NCI-H774 (cell line): ENCODE results near the gene C2CD4A.

Source experiments
- DNase-seq: peaks from one replicate; lab custom pipeline; 2025; lab: John Stamatoyannopoulos, UW

The C2CD4A gene

DNA sequence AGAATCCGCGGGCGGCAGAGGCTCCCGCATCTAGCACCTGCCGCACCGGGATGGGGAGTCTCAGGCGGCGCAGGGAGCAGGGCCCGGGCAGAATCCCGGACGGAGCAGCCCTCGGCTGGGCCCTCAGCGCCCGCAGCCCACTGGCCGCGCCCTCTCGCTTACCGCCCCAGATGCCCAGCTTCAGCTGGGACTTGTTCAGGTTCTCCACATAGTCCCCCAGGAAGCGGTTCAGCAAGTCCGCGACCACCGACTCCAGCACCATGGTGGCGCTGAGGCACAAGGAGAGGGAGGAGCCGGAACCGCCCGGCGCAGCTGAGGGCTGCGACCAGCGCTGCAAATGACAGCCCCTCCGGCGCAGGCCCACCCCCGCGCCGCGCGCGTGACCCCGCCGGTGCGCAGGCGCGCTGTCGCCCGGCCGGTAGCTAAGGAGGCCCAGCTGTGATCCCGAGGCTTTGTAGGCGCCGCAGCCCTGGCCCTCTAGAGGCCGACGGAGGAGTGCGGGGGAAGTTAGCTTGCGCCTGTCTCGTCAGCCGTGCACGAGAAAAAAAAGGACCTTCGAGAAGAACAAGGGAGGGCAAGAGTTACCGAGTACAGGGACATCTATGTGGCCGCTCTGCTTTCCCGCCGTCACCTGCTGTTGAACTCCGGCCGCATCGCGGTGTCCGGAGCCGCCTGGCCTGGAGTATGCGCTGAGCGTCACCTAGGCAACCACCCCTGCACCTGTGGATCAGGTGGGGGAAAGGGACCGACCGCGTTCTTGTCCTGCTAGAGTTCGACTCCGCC lies 6.5 kb upstream of the C2CD4A start, which contains the start of gene VPS13C:
VPS13C (minus strand) TSS at position 335 of the 783 bp plus-strand sequence; CDS start at position 262, 73 bp downstream.
- DNase-seq: peak; percentile 93

DNA sequence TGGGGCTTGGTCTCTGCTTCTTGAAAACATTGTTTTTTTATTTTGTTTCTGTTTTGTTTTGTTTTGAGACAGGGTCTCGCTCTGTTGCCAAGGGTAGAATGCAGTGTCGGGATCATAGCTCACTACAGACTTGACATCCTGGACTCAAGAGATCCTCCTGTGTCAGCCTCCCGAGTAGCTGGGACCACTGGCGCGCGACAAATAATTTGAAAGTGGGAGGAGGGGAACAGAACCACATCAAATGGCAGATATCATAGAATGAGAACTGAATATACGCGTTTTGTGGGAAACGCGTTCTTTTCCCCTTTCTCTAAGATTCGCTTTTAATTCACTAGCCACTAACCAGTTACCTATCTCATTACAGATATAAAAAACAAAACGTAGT lies 5.9 kb upstream of the C2CD4A start:
- no peak for DNase-seq

GRCh38 chr15:62063825-62064635 lies 2.7 kb upstream of the C2CD4A start:
- DNase-seq: no peak

DNA sequence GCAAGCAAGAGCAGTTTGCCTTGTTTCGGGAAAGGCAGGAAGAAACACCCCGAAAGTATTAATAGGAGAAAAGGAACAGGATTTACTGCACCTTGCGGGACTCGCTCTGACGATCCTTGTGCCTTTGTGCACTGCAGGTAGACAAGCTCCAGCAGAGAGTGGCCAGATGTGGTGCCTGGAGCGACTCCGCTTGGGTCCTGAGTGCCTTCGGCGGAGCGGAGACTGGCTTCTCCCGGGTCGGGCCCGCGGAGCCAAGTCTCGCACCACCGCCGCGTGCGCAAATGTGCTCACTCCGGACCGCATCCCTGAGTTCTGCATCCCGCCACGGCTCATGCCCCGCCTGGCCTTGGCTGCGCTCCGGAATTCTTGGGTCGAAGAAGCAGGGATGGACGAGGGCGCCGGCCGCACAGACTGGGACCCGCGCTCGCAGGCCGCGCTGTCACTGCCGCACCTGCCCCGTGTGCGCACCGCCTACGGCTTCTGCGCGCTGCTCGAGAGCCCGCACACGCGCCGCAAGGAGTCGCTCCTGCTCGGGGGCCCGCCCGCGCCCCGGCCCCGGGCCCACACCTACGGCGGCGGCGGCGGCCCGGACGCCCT lies 769 bp downstream of the C2CD4A start:
- DNase-seq: peak; percentile 42

GRCh38 chr15:62068071-62068809 lies 1.5 kb downstream of the C2CD4A start:
- peak; percentile 47 for DNase-seq

DNA sequence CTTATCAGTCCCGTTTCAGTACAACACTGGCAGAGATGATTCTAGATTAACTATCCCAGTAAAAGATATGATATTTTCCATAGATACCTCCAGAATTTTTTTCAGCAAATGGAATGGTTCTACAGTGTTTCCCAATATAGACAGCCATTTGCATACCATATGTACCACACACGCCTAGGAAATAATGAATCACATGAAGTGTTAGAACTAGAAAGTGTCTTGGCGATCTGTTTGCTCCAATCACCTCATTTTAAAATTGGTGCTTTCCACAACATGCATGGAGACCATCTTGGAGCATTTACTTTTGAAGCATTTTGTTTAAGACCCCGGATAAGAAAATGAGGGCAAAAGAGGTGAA lies 2.0 kb downstream of the C2CD4A start:
- no peak for DNase-seq

DNA sequence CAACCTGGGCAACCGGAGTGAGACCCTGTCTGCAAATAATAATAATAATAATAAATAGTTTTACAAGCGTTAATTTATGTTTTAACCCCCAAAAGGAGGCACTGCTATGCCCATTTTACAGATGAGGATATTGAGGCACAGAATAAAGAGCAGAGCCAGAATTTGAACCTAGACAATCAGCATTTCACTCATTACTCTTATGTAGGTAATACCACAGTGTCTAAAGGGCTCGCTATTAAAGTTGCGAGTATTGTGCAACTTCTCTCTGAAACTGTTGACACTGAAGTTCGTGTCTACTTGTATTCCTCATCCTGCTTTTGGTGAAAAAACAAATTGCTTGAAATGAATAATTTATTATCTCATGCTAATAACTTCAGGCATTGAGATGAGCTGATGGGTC lies 2.8 kb downstream of the C2CD4A start:
- DNase-seq: no peak

- peak; percentile 29 for DNase-seq
Observed at GRCh38 chr15:62071711-62072308, 5.0 kb downstream of the C2CD4A start.

DNA sequence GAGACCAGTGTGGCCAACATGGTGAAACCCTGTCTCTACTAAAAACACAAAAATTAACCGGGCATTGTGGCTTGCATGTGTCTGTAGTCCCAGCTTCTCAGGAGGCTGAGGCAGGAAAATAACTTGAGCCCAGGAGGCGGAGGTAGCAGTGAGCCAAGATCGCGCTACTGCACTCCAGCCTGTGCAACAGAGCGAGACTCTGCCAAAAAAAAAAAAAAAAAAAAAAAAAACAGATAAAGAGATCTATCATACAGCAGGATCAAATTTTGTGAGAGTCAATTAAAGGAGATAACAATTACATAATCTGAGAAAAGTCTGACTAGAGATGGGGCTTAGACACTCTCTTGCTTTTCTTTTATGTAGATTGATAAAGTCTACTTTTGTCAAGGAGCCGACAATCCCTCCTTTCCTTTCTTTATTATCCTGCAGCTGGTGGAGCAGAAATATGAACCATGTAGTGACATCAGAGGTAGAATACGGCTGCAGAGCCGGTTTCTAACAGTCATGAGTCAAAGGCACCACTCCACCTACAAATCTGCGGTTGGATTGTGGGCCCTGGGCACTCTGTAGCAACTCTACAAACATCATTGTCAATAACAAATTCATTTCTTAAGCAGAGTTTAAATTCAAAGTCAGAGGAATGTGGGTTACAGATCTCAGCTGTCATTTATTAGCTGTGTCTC lies 9.0 kb downstream of the C2CD4A start:
- no peak for DNase-seq

- no peak for DNase-seq
Observed at GRCh38 chr15:62079594-62079993, 12.8 kb downstream of the C2CD4A start.

GRCh38 chr15:62083194-62084154 lies 16.7 kb downstream of the C2CD4A start:
- no peak for DNase-seq

DNA sequence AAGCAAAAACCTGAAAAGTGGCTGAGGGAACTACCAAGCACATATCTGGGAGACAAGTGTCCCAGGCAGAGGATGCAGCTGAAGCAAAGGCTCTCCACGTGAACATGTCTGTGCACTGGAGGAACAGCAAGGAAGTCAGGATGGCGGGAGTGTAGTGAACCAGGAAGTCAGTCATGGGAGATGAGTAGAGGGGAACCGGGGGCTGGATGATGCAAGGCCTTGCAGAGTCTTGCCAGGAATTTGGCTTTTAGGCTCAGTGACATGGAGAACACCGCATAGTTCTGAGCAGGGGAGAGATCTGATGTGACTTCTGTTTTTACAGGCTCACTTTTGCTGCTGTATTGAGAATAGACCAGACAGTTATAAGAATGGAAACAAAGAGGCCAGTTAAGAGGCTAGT lies 19.0 kb downstream of the C2CD4A start:
- DNase-seq: no peak

DNA sequence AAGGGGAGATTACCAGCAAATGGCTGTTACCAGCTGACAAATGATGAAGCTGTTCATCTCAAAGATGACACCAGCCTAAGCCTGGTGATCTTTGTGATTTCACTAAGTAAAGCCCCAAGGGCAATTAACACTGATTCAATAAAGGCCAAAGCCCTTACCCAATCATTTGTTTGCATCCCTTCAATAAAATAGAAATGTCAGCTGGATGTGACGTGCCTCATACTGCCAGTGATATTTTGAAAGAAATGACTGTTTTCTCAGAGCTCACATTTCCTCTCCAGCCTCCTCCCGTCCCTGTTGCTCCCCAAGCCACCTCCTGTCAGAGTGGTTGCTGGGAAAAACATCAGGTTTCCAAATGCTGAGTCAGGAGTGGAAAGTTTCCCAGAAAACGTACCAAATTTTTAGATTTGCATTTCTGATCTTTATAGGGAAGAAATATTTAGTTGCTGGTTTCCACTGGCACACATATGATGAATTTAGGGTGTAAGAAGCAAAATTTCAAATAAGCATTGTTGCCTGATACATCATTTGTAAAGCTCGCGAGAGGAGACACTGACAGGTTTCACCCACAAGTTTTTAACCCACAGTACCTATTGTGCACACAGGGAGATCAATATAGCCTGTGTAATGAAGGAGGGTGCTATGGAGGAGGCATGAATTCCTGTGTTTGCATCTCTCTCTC lies 21.0 kb downstream of the C2CD4A start:
- DNase-seq: peak; percentile 44

DNA sequence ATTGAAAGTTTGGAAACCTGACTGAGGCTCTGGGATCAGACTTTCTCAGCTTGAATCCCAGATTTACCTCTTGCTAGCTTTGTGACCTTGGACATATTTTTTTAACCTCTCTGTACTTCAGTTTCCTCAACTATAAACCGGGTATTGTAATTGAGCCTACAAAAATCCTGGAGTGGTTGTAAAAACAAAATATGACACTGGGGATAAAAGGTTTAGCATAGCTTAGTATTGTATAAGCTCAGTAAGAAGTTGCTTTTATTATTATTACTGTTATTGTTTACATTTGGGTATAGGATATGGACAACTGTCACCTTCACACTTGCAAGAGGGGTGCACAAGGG lies 21.5 kb downstream of the C2CD4A start:
- DNase-seq: no peak

- no peak for DNase-seq
Observed at GRCh38 chr15:62089616-62090015, 22.8 kb downstream of the C2CD4A start.

DNA sequence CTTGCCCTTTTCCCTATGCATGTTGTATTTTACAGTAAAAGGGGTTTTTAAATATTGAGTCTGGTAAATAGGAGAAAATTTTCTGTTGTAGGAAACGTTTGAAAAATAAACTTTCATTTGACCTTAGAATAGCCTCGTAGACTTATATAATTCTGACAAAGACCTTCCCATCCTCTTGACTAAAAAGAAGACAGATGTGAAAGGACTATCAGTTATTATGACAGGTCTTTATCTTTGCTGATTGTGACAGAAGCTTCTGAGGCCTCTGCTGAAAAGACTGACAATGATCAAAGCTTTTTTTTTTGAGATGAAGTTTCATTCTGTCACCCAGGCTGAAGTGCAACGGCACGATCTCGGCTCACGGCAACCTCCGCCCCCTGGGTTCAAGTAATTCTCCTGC lies 24.2 kb downstream of the C2CD4A start:
- no peak for DNase-seq

DNA sequence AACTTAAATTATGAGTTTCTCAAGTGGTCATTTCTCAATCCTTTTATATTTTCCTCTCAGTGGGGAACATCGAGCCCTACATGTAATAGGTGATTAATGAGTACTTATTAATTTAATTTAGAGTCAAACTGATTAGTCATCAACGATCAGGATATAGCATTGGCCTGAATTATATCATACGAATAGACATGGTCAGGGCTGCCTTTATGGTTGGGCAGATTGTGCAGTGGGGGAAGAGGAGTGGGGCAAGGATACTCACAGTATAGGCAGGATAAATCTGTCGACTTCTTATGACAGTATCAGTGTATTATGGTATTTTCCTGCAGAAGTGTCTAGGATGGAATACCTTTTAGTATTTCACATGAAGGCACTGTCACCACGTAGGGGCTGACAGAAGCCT lies 27.0 kb downstream of the C2CD4A start:
- no peak for DNase-seq

GRCh38 chr15:62094388-62094787 lies 27.6 kb downstream of the C2CD4A start:
- DNase-seq: no peak

DNA sequence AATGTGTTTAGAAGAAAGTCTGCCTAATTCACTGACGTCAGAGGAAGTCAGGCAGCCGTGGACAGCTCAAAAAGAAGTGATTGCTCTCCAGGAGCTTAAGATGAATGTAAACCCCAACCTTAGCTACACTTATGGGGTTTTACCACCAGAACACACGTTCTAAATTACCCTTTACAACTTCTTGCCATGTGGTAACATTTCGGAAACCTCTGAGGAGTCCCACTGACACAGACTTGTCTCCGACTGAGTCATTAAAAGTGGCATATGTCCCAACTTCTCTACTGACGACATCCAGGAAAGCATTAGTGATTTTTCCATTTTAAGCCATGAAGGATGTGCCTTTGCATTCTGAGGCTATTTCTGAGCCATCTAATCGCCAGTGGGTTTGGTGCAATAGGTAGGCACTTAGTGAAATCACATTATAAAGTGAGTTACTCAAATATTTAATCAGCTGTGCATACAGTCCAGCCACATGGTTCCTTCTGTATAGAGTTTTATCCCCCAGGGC lies 32.4 kb downstream of the C2CD4A start:
- peak; percentile 75 for DNase-seq
